HTERT RPE-1 (cell line): ENCODE measurements around the gene AHDC1.
"Not testable (repeated sequence)": the region's sequence is repeated elsewhere in the genome, so short reads cannot be mapped to it uniquely, and the experiment has no call there.

Experiments
- in situ Hi-C: fragments of 300-500 bp; cut with MboI; formaldehyde crosslinking; loops from 4 replicates; pipeline ENCODE4 v1.14.3; 2020; ENCODE audit warnings: low sequenced_read_pairs

AHDC1 gene

DNA sequence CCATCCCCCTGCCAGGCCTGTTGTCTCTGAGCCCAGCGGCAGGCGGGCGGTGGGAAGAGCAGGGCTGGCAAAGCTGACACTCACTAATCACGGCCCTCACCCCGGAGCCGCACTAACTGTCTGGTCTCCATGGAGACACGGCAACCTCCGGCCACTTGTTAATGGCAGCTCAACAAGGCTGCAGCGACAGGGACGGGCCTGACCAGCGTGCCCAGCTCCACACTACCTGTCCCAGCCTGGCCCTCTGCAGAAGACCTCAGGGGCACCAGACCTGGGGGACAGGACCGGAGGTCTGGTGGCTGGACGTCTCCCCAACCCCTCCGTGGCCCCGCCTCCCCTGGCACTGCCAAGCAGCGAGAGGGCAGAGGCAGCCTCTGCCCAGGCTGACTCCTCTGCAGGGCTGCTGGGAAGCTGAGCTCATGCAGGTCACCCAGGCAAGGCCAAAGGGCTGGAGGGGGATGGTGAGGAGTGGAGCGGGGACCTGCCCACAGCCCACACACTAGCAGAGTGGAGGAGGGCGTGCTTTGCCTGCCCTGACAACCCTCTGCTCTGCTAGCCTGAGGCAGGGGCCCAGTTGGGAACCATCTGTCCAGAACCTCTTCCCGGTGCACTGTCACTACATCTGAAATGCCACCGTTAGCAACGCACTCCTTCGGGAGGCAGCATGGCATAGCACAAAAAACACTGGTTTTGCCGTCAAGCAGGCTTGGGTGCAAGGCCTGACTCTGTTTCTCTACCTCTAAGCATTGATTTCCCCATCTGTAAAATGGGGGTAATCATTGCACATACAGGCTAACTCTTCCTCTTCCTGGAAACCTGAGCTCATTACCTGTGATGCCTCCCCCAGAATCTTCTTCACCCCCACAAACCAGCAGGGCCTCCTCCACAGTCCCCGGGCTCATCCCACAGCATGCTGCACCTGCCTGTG lies 84.3 kb downstream of the AHDC1 start:
- in situ Hi-C loops: no loop called here

DNA sequence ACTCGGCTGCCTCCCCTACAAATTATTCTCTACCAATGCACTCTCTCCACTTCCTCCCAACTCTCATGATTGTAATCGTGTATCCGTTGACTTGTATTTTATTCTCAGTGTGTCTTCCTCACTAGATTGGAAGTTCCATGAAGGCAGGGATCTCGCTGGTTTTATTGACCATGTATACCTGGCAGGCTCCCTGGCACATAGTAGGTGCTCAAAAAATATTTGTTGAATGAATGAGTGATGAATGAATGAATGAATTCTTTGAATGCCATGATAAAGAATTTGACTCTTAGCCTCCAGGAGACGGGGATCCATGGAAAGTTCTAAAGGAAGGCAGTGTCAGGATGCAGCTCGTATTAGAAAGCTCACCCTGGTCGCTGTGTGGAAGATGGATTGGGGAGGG lies 85.1 kb downstream of the AHDC1 start:
- in situ Hi-C loops: no loop called here

DNA sequence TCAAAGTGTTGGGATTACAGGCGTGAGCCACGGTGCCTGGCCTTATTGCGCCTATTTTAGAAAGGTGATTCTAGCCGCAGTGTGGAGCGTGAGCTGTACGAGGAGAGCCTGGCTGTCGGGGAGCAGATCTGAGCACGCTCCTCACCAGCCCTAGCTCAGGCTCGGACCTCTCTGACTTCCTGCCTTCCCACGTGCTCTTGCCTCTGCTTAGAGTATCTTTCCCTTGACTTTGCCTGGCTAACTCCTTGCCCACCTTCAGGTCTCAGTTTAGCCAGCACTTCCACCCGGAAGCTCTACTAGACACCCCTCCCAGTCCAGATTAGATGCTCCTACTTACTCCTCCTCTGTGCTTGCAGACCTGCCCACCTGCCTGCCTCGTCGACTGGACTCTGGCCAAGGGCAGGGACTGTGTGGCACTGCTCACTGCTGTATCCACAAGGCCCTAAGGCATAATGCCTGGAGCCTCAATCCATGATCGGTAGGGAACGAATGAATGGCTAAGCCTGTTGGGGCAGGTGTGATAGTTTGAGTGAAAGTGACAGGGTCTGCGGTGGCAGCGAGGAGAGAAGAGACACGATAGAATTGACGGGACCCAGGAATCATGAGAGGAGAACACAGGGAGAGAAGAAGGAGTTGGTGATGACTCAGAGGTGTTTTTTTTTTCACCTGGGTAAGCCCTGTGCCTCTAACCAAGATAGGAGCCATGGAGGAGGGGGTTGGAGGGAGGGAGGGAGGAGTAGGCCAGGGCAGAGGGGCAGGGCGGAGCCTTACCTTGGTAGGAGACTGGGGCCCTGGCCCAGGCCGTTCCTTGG lies 85.8 kb downstream of the AHDC1 start:
- in situ Hi-C loops: no loop called here

DNA sequence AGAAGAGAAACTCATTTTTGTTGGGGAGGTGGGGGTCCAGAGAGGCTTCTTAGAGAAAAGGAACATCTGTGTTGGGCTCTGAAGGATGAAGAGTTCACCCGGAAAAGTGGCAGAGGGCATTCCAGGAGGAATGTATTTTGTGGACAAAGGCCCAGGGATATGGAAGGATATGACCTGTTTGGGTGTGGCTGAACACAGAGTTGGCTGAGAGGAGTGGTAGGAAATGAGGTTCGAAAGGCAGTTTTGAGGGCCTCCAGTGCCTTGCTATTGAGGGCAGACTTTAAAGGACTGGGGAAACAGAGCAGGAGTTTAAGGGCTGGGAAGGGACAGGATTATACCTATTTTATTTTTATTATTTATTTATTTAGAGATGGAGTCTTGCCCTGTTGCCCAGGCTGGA lies 86.6 kb downstream of the AHDC1 start:
- in situ Hi-C loops: no loop called here

DNA sequence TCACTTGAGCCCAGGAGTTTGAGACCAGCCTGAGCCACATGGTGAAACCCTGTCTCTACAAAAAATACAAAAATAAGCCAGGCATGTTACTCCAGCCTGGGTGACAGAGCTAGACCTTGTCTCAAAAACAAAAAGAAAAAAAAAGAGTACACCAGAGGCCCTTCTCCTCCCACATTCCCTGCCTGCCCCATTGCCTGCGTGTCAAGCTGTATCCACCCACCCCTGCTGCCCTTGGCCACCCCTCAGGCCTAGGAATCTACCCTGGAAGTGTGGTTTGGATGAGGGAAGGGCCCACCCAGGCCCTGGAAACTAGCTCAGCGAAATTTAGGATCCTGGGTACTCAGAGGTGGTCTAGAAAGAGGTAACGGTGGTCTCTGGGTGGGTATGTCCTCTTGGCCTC lies 88.3 kb downstream of the AHDC1 start:
- in situ Hi-C loops: no loop called here

DNA sequence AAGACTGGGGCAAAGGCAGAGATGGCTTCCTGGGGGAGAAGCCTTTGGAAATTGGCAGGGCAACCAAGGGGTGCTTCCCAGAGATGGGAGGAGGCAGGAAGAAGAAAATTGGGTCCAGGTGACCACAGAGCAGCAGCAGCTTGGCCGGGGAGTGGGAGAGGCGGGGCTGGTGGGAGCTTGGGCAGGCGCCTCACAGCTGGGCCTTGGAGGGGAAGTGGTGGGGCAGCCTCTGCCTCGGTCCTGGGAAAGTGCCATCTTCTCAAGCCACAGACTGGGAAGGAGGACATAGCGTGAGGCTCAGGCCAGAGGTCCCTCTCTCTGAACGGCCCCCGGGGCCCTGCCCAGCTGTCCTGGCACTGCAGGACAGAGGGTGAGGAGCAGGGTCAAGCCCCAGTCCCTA lies 90.0 kb downstream of the AHDC1 start:
- in situ Hi-C loops: no loop called here

DNA sequence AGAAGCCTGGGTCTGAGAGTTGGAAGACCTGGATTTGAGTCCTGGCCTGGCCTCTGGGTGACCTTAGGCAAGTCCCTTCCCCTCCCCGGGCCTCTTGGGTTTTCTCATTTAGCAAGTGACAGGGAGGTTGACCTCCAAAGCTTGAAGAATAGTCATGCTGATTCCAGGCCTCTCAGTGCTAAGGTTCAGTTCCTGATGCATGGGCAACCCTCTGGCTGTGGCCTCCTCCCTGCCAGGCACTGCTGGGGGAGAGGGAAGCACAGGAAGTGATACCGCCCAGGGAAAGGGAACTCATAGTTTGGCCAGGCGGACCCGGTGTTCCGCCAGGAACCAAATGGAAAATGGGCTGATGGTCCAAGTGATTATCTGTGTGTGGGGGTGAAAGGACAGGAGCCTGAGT lies 90.4 kb downstream of the AHDC1 start:
- in situ Hi-C loops: no loop called here

DNA sequence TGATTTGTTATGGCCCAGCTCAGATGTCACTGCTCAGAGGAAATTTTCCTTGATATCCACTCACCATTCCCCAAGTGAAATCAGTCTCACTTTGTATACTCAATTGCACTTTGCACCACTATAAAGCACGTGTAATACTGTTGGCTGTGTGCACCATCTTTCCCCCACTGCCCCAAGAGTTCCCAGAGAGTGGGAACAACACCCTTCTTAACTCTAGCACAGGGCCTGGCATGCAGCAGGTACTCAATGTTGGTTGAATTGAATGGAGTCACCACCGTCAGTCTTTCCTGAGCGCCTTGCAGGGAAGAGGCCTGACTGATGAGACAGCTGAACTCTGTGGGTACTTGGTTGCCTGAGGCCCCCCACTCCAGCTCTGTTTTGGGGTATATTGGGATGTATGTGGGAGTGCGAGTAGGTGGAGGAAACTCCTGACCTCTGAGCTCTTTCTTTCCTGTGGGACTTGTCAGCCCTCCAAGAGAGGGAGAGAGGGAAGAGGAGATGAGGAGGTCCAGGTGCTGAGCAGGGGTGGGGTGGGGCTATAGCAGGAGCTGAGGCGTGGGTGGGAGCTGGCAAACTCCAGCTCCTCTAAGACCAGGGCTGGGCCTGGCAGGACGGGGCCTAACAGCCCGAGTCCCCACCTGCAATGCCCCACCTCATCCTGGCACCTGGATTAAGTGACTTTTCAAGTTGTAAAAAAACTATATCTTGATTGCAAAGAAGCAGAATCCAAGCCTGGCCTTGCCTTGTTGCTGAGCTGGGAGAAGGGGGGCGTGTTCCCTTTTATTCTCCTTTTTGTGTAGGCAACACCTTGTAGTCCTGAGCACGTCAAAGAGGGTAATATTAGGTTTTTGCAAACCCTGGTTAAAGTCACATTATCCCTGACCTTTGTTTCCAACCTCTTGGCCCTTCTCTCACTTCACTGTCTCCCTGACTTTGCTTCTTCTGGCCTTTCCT lies 94.5 kb downstream of the AHDC1 start:
- in situ Hi-C loops: no loop called here

DNA sequence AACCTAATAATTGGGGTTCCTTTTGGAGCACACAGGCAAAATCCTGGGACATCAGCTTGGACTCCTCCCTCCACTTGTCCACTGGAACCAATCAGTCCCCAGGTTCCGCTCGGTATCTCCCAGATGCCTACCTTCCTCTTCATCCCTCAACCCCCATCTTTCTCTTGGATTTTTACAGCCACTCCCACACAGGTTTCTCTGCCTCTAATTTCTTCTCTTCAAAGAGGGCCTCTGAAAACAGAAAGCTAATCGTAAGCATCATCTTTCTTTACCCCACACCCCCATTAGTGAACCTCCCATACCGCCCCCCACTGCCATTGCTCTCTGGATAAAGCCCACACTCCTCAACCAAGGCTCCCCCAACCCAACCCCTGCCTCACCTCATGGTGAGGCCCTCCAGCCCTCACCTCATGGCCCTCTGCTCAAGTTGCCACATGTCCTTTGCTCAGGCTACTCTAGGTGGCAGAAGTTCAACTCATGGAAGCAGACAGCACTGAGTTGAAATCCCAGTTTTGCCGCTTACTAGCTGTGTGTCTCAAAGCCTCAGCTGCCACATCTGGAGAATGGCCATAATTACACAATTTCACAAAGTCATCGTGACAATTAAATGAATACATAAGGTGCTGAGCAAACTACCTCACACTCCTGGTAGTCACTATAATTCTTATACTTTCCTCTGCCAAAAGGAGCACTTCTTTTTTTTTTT lies 95.8 kb downstream of the AHDC1 start:
- in situ Hi-C loops: no loop called here

DNA sequence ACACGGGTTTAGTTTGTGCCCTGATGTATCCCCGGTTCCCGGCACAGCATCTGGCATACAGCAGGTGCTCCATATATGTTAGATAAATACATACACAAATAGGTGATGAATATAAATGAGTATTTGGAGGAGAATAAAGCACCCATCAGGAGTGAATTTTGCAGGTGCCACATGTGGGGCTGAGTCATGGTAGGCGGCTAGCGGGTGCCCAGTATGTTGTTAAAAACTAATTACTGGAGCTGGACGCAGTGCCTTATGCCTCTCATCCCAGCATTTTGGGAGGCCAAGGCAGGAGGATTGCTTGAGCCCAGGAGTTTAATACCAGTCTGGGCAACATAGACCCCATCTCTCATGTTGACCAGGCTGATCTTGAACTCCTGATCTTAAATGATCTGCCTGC lies 97.2 kb downstream of the AHDC1 start:
- in situ Hi-C loops: no loop called here

DNA sequence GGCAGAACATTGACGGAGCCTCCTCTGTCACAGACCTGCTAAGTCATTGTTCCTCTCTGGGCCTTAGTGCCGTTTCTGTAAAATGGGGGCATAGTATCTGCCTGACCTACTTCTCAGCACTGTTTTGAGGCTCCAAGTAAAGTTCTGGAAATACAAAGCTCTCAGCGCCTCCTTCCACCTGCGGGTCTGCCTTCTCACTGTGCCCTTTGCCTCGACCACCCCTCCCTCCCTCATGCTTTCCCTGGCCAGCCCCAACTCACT lies 98.6 kb downstream of the AHDC1 start:
- in situ Hi-C loops: no loop called here

DNA sequence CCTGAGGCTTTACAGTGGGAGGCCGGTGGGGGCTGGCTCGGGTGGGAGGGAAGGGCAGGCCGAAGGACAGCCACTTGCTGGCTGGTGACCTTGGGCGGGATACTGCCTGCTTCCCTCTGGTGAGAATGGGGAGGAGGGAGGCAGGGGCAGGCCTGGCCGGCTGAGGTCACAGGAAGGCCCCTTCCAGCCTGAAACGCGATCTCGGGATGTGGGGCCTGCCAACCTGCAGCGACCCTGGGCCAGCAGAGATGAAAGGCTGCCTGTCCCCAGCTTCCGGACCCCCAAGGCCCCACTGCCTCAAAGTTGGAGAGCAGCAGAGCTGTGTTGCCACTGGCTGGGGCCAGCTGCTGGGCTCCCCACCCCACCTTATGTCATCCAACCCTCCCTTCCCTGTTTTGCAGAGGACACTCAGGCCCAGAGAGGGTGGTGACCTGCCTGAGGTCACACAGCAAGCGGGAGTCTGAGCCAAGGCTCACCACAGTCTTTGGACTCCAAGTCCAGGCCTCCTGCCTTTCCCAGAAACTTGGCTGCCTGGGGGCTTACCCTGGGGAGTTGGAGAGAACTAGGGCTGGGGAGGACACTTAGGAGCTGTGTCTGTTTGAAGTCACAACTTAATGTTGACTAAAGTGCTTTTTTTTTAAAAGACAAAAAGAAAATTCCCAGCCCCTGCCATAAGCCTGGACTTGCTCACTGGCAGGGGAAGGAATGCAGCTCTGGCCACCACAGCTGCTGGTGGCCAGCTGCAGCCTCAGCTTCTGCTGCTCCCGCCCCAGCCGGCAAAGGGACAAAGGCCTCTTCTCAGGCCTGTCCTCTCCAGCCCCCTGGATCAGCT lies 99.1 kb downstream of the AHDC1 start:
- in situ Hi-C loops: no loop called here

DNA sequence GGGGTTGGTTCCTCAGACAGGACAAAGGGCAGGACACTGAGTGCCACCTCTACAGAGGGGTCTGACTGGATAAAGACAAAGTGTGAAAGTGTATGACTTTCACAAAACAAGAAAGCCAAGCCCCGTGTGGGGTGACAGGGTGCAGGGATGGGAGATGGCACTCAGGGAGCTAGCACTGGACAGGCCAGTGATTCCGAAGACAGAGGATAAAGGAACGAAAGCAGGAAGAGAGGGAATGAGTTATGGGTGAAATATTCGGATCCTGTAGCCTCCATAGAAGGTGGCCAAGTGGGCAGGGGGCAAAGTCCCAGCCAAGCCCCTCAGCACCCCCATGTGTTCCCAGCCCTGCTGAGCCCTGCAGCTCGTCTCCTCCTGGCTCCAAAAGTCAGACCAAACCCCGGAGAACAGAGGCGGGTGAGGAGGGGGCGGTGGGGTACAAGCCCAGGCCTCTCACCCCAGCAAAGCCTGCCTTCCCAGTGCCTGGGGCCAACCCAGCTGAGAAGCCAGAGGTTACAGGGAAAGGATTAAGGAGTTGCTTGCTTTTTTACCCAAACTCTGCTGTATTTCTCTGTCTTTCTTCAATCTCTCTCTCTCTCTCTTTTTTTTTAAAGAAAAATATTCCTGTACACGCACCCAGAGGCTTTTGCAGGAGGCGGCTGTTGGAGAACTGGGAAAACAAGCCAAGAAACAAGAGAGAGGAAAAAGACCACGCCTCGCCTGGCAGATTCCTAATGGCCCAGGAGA lies 99.9 kb downstream of the AHDC1 start:
- in situ Hi-C loops: no loop called here

DNA sequence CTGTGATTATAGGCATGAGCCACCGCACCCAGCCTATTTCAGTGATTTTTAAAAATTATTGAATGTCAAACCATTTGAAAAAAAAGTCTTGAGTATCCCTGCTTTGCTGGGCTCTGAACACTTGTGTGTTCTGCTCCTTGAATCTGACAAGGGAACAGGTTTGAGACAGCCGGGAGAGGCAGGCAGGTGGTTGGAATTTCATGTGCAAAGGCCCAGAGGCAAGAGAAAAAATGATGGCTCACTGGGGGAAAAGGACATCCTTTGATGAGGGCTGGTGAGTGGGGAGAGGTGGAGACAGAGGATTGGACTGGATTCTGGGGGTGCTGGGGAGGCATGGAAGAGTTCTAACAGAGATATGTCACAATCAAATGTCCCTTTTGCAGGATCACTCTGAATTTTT lies 100.9 kb downstream of the AHDC1 start:
- in situ Hi-C loops: no loop called here

DNA sequence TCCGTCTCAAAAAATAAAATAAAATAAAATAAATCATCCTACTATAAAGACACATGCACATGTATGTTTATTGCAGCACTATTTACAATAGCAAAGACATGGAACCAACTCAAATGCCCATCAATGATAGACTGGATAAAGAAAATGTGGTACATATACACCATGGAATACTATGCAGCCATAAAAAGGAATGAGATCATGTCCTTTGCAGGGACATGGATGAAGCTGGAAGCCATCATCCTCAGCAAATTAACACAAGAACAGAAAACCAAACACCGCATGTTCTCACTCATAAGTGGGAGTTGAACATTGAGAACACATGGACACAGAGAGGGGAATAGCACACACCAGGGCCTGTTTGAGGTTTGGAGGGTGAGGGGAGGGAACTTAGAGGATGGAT lies 102.8 kb downstream of the AHDC1 start:
- in situ Hi-C loops: not testable (repeated sequence)

DNA sequence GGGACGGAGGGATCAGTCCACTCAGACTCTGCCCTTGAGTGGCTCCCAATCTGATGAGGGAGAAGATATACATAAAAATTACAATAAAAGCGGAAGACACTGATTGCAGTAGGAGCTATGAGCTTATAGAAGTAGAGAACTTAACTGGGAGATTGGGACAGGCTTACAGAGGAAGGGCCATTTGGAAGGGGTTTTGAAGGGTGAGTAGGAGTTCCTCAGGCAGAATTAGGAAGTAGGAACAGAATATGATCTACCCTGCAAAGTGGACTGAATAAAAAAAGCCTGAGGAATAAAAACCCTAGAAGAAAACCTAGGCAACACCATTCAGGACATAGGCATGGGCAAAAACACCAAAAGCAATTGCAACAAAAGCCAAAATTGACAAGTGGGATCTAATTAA lies 104.8 kb downstream of the AHDC1 start:
- in situ Hi-C loops: no loop called here

DNA sequence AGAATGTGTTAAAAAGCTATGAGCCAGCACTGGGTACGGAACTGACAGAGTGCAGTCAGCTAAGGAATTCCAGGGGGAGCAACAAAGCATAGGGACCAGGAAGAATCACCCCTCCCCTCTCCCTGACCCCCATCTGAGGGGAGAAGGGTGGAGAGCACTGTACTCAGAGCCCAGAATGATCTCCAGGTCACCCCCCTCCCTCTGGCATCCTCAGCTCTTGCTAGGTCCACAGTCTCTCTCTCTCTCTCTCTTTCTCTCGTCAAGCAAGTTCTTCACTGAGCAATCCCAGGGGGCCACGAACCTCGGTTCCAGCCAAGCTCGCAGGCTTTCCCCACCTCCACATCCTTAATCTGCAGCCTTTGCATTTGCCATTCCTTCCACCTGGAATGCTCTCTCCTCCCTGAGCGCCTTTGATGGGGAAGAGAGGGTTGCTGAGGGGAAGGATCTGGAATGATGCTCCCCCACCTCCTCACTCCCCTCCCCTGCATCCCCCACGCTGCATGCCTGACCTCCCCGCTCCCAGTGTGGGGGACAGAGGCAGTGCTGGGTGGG lies 107.3 kb downstream of the AHDC1 start:
- in situ Hi-C loops: no loop called here

DNA sequence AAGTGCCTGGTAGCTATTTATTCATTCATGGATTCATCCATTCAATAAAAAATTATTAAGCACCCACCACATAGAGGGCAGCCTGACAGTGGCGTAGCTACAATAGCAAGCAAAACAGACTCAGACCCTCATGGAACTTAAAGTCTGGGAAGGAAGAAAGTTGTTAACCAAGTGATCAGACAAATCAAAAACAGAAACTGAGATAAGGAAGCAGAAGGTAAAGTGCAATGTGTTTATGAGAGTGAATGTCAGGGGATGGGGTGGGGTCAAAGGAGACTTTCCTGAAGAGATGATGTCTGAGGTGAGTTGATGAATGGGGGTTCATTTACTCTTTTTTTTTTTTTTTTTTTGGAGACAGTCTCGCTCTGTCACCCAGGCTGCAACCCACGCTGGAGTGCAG lies 111.1 kb downstream of the AHDC1 start:
- in situ Hi-C loops: no loop called here
